PC-3 (cell line): Measurements from ENCODE around the gene FKBP9. TPM values are rescaled to one million over a fixed set of nuclear protein-coding genes. Genes with fewer than 3 reads are reported as not detected.

Experiments used
- ATAC-seq: fragments of 200-7000 bp; cut with Tn5 transposase; 2 replicates; pipeline ENCODE4 v1.9.1; 2020; ENCODE audit warnings: mild to moderate bottlenecking, moderate library complexity
- BruUV-seq: library from RNA; stranded (reverse); fragments of 400-500 nt; replicated peaks from 2 replicates; lab custom pipeline; 2021; lab: Mats Ljungman, UMichigan
- CTCF ChIA-PET: fragments of 300-600 bp; sonication (Branson Sonifier 250); formaldehyde crosslinking; loops from one replicate; lab custom pipeline; 2022; ENCODE audit warnings: antibody characterized with exemption; lab: Charles Lee
- POLR2A ChIA-PET: fragments of 300-600 bp; sonication (Branson Sonifier 250); formaldehyde crosslinking; loops from one replicate; lab custom pipeline; 2022; ENCODE audit warnings: antibody characterized with exemption; ENCODE audit not compliant: unreplicated experiment; lab: Charles Lee
- DNase-seq: peaks from one replicate; pipeline ENCODE4 v3.0.0-alpha.2; 2015
- H2AFZ ChIP-seq: fragments of 300-600 bp; sonication (generic); 2 replicates; pipeline ENCODE4 v1.6.0; 2016; ENCODE audit warnings: antibody characterized with exemption, low read length
- H3F3A ChIP-seq: fragments of 300-600 bp; sonication (generic); one replicate; pipeline ENCODE4 v1.6.0; 2017; ENCODE audit warnings: antibody characterized with exemption, low read length, control low read depth, mild to moderate bottlenecking; ENCODE audit not compliant: unreplicated experiment
- H3K27ac ChIP-seq: fragments of 300-600 bp; sonication (generic); 2 replicates; pipeline ENCODE4 v1.5.1; 2016; ENCODE audit warnings: mild to moderate bottlenecking, low read length
- H3K27me3 ChIP-seq: fragments of 300-600 bp; sonication (generic); 2 replicates; pipeline ENCODE4 v1.6.1; 2016; ENCODE audit warnings: low read length, mixed read lengths
- H3K36me3 ChIP-seq: fragments of 300-600 bp; sonication (generic); 2 replicates; pipeline ENCODE4 v1.6.1; 2016; ENCODE audit warnings: low read depth, mixed run types, low read length, mixed read lengths
- H3K4me1 ChIP-seq: fragments of 300-600 bp; sonication (generic); 2 replicates; pipeline ENCODE4 v1.5.1; 2016; ENCODE audit warnings: low read length; ENCODE audit not compliant: insufficient read depth
- H3K4me2 ChIP-seq: fragments of 300-600 bp; sonication (generic); 2 replicates; pipeline ENCODE4 v1.6.0; 2016; ENCODE audit warnings: low read length
- H3K4me3 ChIP-seq: fragments of 300-600 bp; sonication (generic); 2 replicates; pipeline ENCODE4 v1.5.1; 2016; ENCODE audit warnings: mild to moderate bottlenecking, low read length, mixed read lengths
- H3K79me2 ChIP-seq: fragments of 300-600 bp; sonication (generic); 2 replicates; pipeline ENCODE4 v1.6.1; 2017; ENCODE audit warnings: low read length, mixed read lengths
- H3K9ac ChIP-seq: fragments of 300-600 bp; sonication (generic); 2 replicates; pipeline ENCODE4 v1.6.0; 2016; ENCODE audit warnings: mild to moderate bottlenecking, low read length
- H3K9me2 ChIP-seq: fragments of 300-600 bp; sonication (generic); replicated peaks from 2 replicates; pipeline ENCODE4 v1.6.1; 2016; ENCODE audit warnings: mixed run types, low read length, mixed read lengths
- H3K9me3 ChIP-seq: fragments of 300-600 bp; sonication (generic); 2 replicates; pipeline ENCODE4 v1.6.1; 2016; ENCODE audit warnings: low read length, mixed read lengths
- H4K20me1 ChIP-seq: fragments of 300-600 bp; sonication (generic); 2 replicates; pipeline ENCODE4 v1.6.1; 2016; ENCODE audit warnings: low read length, mixed read lengths
- CTCF ChIP-seq: fragments of 300-600 bp; sonication (generic); conservative IDR thresholded peaks from 2 replicates; pipeline ENCODE4 v1.5.1; 2017; ENCODE audit warnings: antibody characterized with exemption, low read depth, mild to moderate bottlenecking, low read length
- EZH2 ChIP-seq: fragments of 300-600 bp; sonication (generic); IDR thresholded peaks from one replicate; pipeline ENCODE4 v1.6.1; 2017; ENCODE audit warnings: antibody characterized with exemption, mild to moderate bottlenecking, low read length; ENCODE audit not compliant: unreplicated experiment
- EZH2phosphoT487 ChIP-seq: fragments of 300-600 bp; sonication (generic); IDR thresholded peaks from 2 replicates; pipeline ENCODE4 v1.6.1; 2018; ENCODE audit warnings: mild to moderate bottlenecking, antibody characterized with exemption, low read length, borderline replicate concordance
- intact Hi-C: fragments of 100-400 bp; cut with micrococcal nuclease; formaldehyde crosslinking; loops from 2 replicates; pipeline ENCODE4 v1.9.0; 2023
- total RNA-seq: library from RNA; depleted of rRNA; stranded (reverse); fragments of >200 nt; gene quantifications from 2 replicates; pipeline ENCODE4 v1.2.3, GENCODE V29; 2014

FKBP9 gene
- total RNA-seq, 1 experiment from 2014 or later = 63.4 TPM

- H3K36me3 ChIP-seq = no peaks in the 10 kb centered on the region
- H4K20me1 ChIP-seq = peaks cover 6% of the 10 kb centered on the region; the same call in 1 of the 2 replicates
- H3K4me3 ChIP-seq = peak overlapping the region; percentile 17; the same call in 1 of the 2 replicates
- intact Hi-C loops = loop anchor here (5.0 to 10.0 kb wide), 2 partner anchors 152 to 550 kb away; partner anchors contain the start of genes AVL9, KBTBD2 and LSM5
- peak overlapping the region; percentile 46 for H3K27ac ChIP-seq
- DNase-seq (peak; percentile 67), ATAC-seq (peak; percentile 53)
- ChIA-PET POLR2A (no interaction called here), CTCF (interaction anchor here (0.5 to 0.6 kb wide), 2 partner anchors 16 to 137 kb away, joined by 3 read pairs; no protein-coding TSS in a partner anchor)
- H3K4me1 ChIP-seq = peaks cover 43% of the 10 kb centered on the region
- no peaks in the 10 kb centered on the region for H3F3A ChIP-seq
- H2AFZ ChIP-seq = no peak overlapping the region
- no peaks in the 10 kb centered on the region for H3K9me2 ChIP-seq
- H3K9ac ChIP-seq = no peak overlapping the region
- H3K9me3 ChIP-seq = no peaks in the 10 kb centered on the region
- peak overlapping the region; percentile 73 for H3K4me2 ChIP-seq
- TF ChIP-seq EZH2phosphoT487 = no peak
- peak; percentile 41; the same call in 1 of the 2 replicates for TF ChIP-seq CTCF
- no peaks in the 10 kb centered on the region for H3K27me3 ChIP-seq
- H3K79me2 ChIP-seq = peaks cover 94% of the 10 kb centered on the region
- BruUV-seq = no TSS peak
Observed at GRCh38 chr7:33044401-33044718, 87.1 kb downstream of the FKBP9 start.

- DNase-seq (no peak), ATAC-seq (no peak)
- peaks cover 6% of the 10 kb centered on the region; the same call in 1 of the 2 replicates for H4K20me1 ChIP-seq
- CTCF ChIA-PET = no interaction called here
- H3K4me3 ChIP-seq = peak overlapping the region; percentile 17; the same call in 1 of the 2 replicates
- peak overlapping the region; percentile 46; the same call in 1 of the 2 replicates for H3K27ac ChIP-seq
- peak overlapping the region; percentile 73 for H3K4me2 ChIP-seq
- no peaks in the 10 kb centered on the region for H3K9me2 ChIP-seq
- no peaks in the 10 kb centered on the region for H3F3A ChIP-seq
- H3K79me2 ChIP-seq = peaks cover 93% of the 10 kb centered on the region
- H3K36me3 ChIP-seq = no peaks in the 10 kb centered on the region
- H3K9me3 ChIP-seq = no peaks in the 10 kb centered on the region
- intact Hi-C loops = loop anchor here (5.0 to 10.0 kb wide), 2 partner anchors 153 to 550 kb away; partner anchors contain the start of genes AVL9, KBTBD2 and LSM5
- peaks cover 40% of the 10 kb centered on the region for H3K4me1 ChIP-seq
- no peaks in the 10 kb centered on the region for H3K27me3 ChIP-seq
- BruUV-seq = no TSS peak
- no peak overlapping the region for H3K9ac ChIP-seq
- TF ChIP-seq EZH2 = no peak
- TF ChIP-seq EZH2phosphoT487 = no peak
- TF ChIP-seq CTCF = no peak
- POLR2A ChIA-PET = no interaction called here
- no peak overlapping the region for H2AFZ ChIP-seq
Observed at GRCh38 chr7:33044986-33045385, 87.7 kb downstream of the FKBP9 start.

- H3K4me3 ChIP-seq = no peak overlapping the region
- no peak overlapping the region for H2AFZ ChIP-seq
- no TSS peak for BruUV-seq
- no peak overlapping the region for H3K9ac ChIP-seq
- intact Hi-C loops = loop anchor here (10.0 kb wide), 1 partner anchor 553 kb away; the partner anchor contains the start of genes AVL9 and LSM5
- peaks cover 19% of the 10 kb centered on the region for H3K4me1 ChIP-seq
- H3K9me3 ChIP-seq = no peaks in the 10 kb centered on the region
- TF ChIP-seq CTCF (no peak), EZH2 (no peak), EZH2phosphoT487 (no peak)
- ATAC-seq (no peak), DNase-seq (no peak)
- peaks cover 91% of the 10 kb centered on the region for H3K79me2 ChIP-seq
- H3K9me2 ChIP-seq = no peaks in the 10 kb centered on the region
- ChIA-PET POLR2A (no interaction called here), CTCF (no interaction called here)
- no peak overlapping the region for H3K4me2 ChIP-seq
- no peaks in the 10 kb centered on the region for H3F3A ChIP-seq
- no peaks in the 10 kb centered on the region for H3K27me3 ChIP-seq
- H4K20me1 ChIP-seq = peaks cover 17% of the 10 kb centered on the region
- H3K27ac ChIP-seq = no peak overlapping the region
- no peaks in the 10 kb centered on the region for H3K36me3 ChIP-seq
Observed at GRCh38 chr7:33048257-33048656, 91.0 kb downstream of the FKBP9 start.
